Measurements from ENCODE around the gene UGT2B7. TPM values are rescaled to one million over a fixed set of nuclear protein-coding genes. Genes with fewer than 3 reads are reported as not detected.
A peak's percentile ranks its signal among the peaks of the same experiment; 100 is the strongest.

Gene UGT2B7
- total and polyA plus RNA-seq, 2 of the 13 experiments (the other 11 are each of a cell fraction or from before 2014, with no cell fraction given): 26.8 to 41.8 TPM

GRCh38 chr4:69096111-69096656 is at the start of gene UGT2B7 (continued):
- TF ChIP-seq HNRNPK (IDR thresholded peaks at IDR 0.05; ENCODE audit: low read depth, low read length, poor library complexity, severe bottlenecking): no peak
- peak; percentile 73 for TF ChIP-seq AFF4 (CRISPR knock-in tag; IDR thresholded peaks at IDR 0.05)
- TF ChIP-seq EHMT2 (IDR thresholded peaks at IDR 0.05; ENCODE audit: borderline replicate concordance, low read depth, low read length): peak; percentile 94
- TF ChIP-seq ZBTB8A (CRISPR knock-in tag; IDR thresholded peaks at IDR 0.05; ENCODE audit: borderline replicate concordance, low read depth): 0 out of 2 replicates have a peak, but pooled peaks have one; percentile 60
- TF ChIP-seq FOXJ3 (CRISPR knock-in tag; IDR thresholded peaks at IDR 0.05; ENCODE audit: borderline replicate concordance): peak; percentile 81; the same call in 1 of the 2 replicates
- no peak for TF ChIP-seq ZNF660 (CRISPR knock-in tag; IDR thresholded peaks at IDR 0.05; ENCODE audit: borderline replicate concordance, low read depth)
- peak; percentile 63; the same call in 1 of the 2 replicates for TF ChIP-seq ZBTB37 (CRISPR knock-in tag; IDR thresholded peaks at IDR 0.05)
- peak; percentile 93 for TF ChIP-seq DRAP1 (CRISPR knock-in tag; IDR thresholded peaks at IDR 0.05)
- no peak for TF ChIP-seq ZNF512 (CRISPR knock-in tag; IDR thresholded peaks at IDR 0.05)
- no peak for TF ChIP-seq NFRKB (IDR thresholded peaks at IDR 0.05)
- TF ChIP-seq ZSCAN31 (CRISPR knock-in tag; IDR thresholded peaks at IDR 0.05; ENCODE audit: low read depth): no peak
- TF ChIP-seq SKI (IDR thresholded peaks at IDR 0.05; ENCODE audit: partially characterized antibody): peak; percentile 60
- TF ChIP-seq ARNTL (CRISPR knock-in tag; IDR thresholded peaks at IDR 0.05): peak; percentile 58; the same call in 1 of the 2 replicates
- peak; percentile 54; the same call in 1 of the 2 replicates for TF ChIP-seq FOSL2 (CRISPR knock-in tag; IDR thresholded peaks at IDR 0.05)
- no peak for TF ChIP-seq CREB1 (IDR thresholded peaks at IDR 0.05)
- peak; percentile 41 for TF ChIP-seq CREB1 (CRISPR knock-in tag; IDR thresholded peaks at IDR 0.05)
- TF ChIP-seq SKIL (CRISPR knock-in tag; IDR thresholded peaks at IDR 0.05; ENCODE audit: borderline replicate concordance): peak; percentile 75; the same call in 1 of the 2 replicates
- peak; percentile 84 for TF ChIP-seq TBX2 (CRISPR knock-in tag; IDR thresholded peaks at IDR 0.05; ENCODE audit: borderline replicate concordance)
- TF ChIP-seq ZNF776 (CRISPR knock-in tag; IDR thresholded peaks at IDR 0.05): no peak
